NCI-H226 (cell line): ENCODE measurements around the gene ARL13B.
"Not testable (repeated sequence)": the region's sequence is repeated elsewhere in the genome, so short reads cannot be mapped to it uniquely, and the experiment has no call there.

Source experiments
- DNase-seq: peaks from one replicate; pipeline ENCODE4 v3.0.0-alpha.2; 2015

The ARL13B gene

DNA sequence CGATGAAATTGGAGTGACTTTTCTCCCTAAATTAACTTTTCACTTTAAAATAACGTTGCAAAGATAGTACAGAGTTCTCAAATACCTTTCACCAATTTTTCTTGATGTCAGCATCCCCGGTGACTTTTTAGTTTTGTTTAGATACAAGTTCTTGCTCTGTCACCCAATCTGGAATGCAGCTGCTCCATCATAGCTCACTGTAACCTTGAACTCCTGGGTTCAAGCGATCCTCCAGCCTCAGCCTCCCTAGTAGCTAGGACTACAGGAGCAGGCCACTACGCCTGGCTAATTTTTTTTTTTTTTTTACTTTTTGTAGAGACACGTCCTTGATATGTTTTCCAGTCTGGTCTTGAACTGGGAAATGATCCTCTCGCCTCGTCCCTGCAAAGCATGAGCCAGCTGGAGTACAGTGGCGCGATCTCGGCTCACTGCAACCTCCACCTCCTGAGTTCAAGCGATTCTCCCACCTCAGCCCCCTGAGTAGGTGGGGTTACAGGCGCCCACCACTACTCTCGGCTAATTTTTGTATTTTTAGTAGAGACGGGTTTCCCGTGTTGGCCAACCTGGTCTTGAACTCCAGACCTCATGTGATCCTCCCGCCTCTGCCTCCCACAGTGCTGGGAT is 83.7 kb downstream of the ARL13B start:
- no peak for DNase-seq

- no peak for DNase-seq
Measured at GRCh38 chr3:94064243-94064860, 84.4 kb downstream of the ARL13B start.

DNA sequence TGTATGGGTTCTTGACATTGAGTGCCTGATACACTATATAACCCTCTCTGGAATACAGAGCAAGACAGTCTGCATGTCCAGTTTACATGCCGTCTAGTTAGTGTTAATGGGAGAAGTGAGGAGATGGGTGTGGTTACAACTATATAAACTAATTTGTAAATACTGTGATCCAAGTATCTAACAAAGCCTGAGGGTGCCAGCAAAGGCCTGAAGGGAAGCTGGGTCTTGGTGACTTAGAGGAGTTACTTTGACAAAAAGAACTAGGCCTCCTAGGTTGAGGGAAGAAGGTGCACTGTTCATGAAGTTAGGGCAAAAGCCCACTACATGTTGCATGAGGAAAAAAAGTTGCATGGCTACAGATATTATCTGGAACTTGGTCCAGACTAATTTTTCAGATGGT is 85.2 kb downstream of the ARL13B start:
- DNase-seq: no peak

- no peak for DNase-seq
Measured at GRCh38 chr3:94065819-94066480, 86.0 kb downstream of the ARL13B start.

GRCh38 chr3:94066506-94067500 is 86.8 kb downstream of the ARL13B start:
- no peak for DNase-seq

- no peak for DNase-seq
Measured at GRCh38 chr3:94069194-94069813, 89.3 kb downstream of the ARL13B start.

- DNase-seq: no peak
Measured at GRCh38 chr3:94070341-94070911, 90.5 kb downstream of the ARL13B start.

- DNase-seq: no peak
Measured at GRCh38 chr3:94071713-94072284, 91.8 kb downstream of the ARL13B start.

- DNase-seq: no peak
Measured at GRCh38 chr3:94076055-94076454, 96.1 kb downstream of the ARL13B start.

DNA sequence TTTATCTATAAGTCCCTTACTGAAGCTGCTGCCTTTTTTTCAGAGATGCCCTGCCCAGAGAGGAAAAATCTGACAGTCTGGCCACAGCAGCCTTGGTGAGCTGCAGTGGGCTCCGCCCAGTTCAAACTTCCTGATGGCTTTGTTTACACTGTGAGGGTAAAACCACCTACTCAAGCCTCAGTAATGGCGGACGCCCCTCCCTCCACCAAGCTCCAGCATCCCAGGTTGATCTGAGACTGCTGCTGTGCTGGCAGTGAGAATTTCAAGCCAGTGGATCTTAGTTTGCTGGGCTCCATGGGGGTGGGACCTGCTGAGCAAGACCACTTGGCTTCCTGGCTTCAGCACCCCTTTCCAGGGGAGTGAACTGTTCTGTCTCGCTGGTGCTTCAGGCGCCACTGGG is 100.6 kb downstream of the ARL13B start:
- not testable (repeated sequence) for DNase-seq

- no peak for DNase-seq
Measured at GRCh38 chr3:94081884-94082283, 101.9 kb downstream of the ARL13B start.

GRCh38 chr3:94082391-94082937 is 102.5 kb downstream of the ARL13B start:
- no peak for DNase-seq

GRCh38 chr3:94083261-94083660 is 103.3 kb downstream of the ARL13B start:
- no peak for DNase-seq

- DNase-seq: no peak
Measured at GRCh38 chr3:94089126-94089525, 109.2 kb downstream of the ARL13B start.

DNA sequence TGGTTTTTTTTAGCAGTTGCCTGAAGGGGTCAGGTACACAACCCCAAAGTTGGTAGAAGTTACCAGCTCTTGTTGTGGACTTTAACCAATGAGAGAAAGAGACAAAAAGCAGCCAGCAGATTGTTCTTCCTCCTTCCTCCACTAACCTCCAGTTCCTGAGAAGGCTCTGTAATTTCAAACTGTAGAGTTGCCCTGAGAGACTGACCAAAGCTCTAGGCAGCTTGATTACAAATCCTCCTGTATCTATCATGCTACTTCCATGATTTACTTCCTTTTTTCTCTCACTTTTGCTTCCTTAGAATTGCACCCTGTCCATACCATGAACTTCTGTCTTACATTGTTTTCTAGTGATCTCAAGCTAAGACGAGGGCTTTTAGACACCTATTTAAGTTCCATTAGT is 112.1 kb downstream of the ARL13B start:
- DNase-seq: no peak

DNA sequence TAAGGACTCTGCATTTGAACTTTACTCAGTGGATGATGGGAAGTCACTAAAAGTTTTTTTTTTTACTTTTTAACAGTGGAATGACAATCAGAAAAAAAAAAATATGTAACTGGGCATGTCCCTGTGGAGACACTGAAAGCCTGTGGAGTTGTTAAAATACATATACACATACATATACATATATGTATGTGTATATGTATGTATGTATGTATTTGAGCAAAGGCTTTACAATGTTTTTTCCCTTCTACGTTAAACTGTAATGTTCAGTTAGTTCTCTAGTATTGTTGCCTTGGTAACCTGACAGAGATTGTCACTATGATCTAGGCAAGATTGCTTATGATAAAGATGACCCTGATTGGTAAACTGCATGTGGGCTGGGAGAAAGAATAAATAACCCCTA is 113.2 kb downstream of the ARL13B start:
- DNase-seq: no peak

DNA sequence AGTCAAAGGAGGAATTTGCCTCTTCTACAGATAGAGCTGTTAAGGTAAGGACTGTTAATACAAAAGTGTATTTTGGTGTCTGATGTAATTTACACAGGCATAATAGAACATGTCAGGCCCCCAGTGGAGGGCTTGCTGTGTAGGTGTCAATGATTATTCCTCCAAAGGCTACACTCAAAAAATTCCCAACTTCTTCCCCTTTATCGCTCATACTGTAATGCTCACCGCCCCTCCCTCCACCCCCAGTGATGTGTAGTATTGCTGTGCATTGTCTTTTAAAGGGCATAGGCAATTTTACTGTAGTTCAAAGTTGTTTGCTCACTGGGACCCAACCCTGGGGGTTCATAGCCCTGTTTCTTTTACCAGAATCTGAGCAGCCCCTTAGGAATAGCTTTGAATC is 115.2 kb downstream of the ARL13B start:
- DNase-seq: no peak

- DNase-seq: peak; percentile 16
Measured at GRCh38 chr3:94098452-94098851, 118.5 kb downstream of the ARL13B start.

GRCh38 chr3:94099311-94099710 is 119.4 kb downstream of the ARL13B start:
- no peak for DNase-seq

DNA sequence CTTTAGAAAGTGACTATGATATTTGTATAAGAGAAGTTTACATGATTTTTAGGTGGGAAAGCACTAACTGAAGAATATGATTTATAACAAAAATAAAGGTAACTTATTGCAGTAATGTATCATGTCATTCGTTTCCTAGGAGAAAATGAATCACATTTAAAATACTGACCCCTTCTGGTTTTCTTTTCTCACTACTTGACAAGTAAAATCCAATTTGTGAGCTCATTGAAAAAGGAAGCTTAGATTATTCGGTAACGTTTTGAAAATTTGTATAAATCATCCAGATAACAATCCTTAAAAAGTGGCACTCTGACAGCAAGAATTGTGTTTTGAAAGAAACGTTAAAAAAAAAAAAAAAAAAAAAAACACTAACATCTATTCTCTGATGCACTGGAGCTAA is 121.9 kb downstream of the ARL13B start:
- no peak for DNase-seq
